SK-N-SH (cell line): Measurements from ENCODE around the gene LMO3. TPM values are rescaled to one million over a fixed set of nuclear protein-coding genes. Genes with fewer than 3 reads are reported as not detected.

ENCODE experiments used
- CTCF ChIA-PET: fragments of 300-600, 350-600 bp; formaldehyde crosslinking; extraction: SDS; loops from one replicate; lab custom pipeline; 2021; lab: Yijun Ruan, JAX
- POLR2A ChIA-PET: fragments of 350-600 bp; sonication (Branson Sonifier 250); formaldehyde crosslinking; extraction: SDS; loops from one replicate; lab custom pipeline; 2020; ENCODE audit warnings: antibody characterized with exemption, inconsistent platforms; lab: Yijun Ruan, JAX
- DNase-seq: peaks from one replicate; pipeline ENCODE4 v3.0.0; 2012
- H2AFZ ChIP-seq: fragments of 200-600 bp; sonication (generic); 2 replicates; pipeline ENCODE4 v1.8.1; 2016; ENCODE audit warnings: antibody characterized with exemption, mild to moderate bottlenecking, low read depth
- H3F3A ChIP-seq: fragments of 200-600 bp; sonication (generic); replicated peaks from 2 replicates; pipeline ENCODE3; 2016; ENCODE audit warnings: antibody characterized with exemption, mild to moderate bottlenecking; ENCODE audit not compliant: insufficient read depth
- H3K27ac ChIP-seq, 2 experiments: fragments of 200-500 bp in 1 of 2; fragments of 200-600 bp in 1 of 2; sonication (Bioruptor generic) in 1 of 2; sonication (generic), shearing (Covaris generic) in 1 of 2; 2 replicates each; pipeline versions ENCODE4 v1.5.1 to v1.6.1; 2014 to 2016; ENCODE audit warnings: low read depth in 2 of 2, inconsistent platforms in 1 of 2, low read length in 1 of 2, mild to moderate bottlenecking in 1 of 2, mixed read lengths in 1 of 2
- H3K27me3 ChIP-seq: fragments of 200-600 bp; sonication (generic), shearing (Covaris generic); 2 replicates; pipeline ENCODE4 v1.6.1; 2016; ENCODE audit warnings: mixed run types; ENCODE audit not compliant: insufficient read depth
- H3K36me3 ChIP-seq, 2 experiments: fragments of 200-500 bp in 1 of 2; fragments of 200-600 bp in 1 of 2; sonication (Bioruptor generic) in 1 of 2; sonication (generic) in 1 of 2; replicated peaks in 1 of 2; 2 replicates each; pipeline versions ENCODE3 to v1.5.1; 2014 to 2016; ENCODE audit warnings: low read length in 1 of 2, mild to moderate bottlenecking in 1 of 2; ENCODE audit not compliant: insufficient read depth in 2 of 2, control insufficient read depth in 1 of 2
- H3K4me1 ChIP-seq, 2 experiments: fragments of 200-500 bp in 1 of 2; fragments of 200-600 bp in 1 of 2; sonication (Bioruptor generic) in 1 of 2; sonication (generic), shearing (Covaris generic) in 1 of 2; 2 replicates each; pipeline versions ENCODE4 v1.5.1 to v1.6.1; 2014 to 2016; ENCODE audit warnings: low read depth in 1 of 2, low read length in 1 of 2, mixed run types in 1 of 2; ENCODE audit not compliant: insufficient read depth in 2 of 2, control insufficient read depth in 1 of 2
- H3K4me2 ChIP-seq: fragments of 200-600 bp; sonication (generic), shearing (Covaris generic); 2 replicates; pipeline ENCODE4 v1.6.1; 2017; ENCODE audit warnings: mixed run types
- H3K4me3 ChIP-seq, 2 experiments: fragments of 200-500 bp in 1 of 2; fragments of 200-600 bp in 1 of 2; sonication (Bioruptor generic) in 1 of 2; sonication (generic), shearing (Covaris generic) in 1 of 2; 2 replicates each; pipeline versions ENCODE4 v1.5.1 to v1.8.1; 2014 to 2016; ENCODE audit warnings: low read depth in 2 of 2, inconsistent platforms in 1 of 2, low read length in 1 of 2, mild to moderate bottlenecking in 1 of 2, mixed read lengths in 1 of 2, moderate library complexity in 1 of 2
- H3K79me2 ChIP-seq: fragments of 200-600 bp; sonication (generic); 2 replicates; pipeline ENCODE4 v1.8.1; 2017; ENCODE audit warnings: mild to moderate bottlenecking; ENCODE audit not compliant: insufficient read depth
- H3K9ac ChIP-seq: fragments of 200-600 bp; sonication (generic); 2 replicates; pipeline ENCODE4 v1.6.1; 2017; ENCODE audit warnings: mixed run types
- H3K9me2 ChIP-seq: fragments of 200-600 bp; sonication (generic); 2 replicates; pipeline ENCODE4 v1.6.1; 2017; ENCODE audit warnings: mixed run types
- H3K9me3 ChIP-seq: fragments of 200-600 bp; sonication (generic); 2 replicates; pipeline ENCODE4 v1.6.1; 2017; ENCODE audit warnings: mixed run types, mild to moderate bottlenecking, moderate library complexity
- H4K20me1 ChIP-seq: fragments of 200-600 bp; sonication (generic); 2 replicates; pipeline ENCODE4 v1.6.1; 2017; ENCODE audit warnings: mild to moderate bottlenecking, mixed run types; ENCODE audit not compliant: insufficient read depth
- CTCF ChIP-seq: fragments of 200-600 bp; sonication (generic); IDR thresholded peaks from 2 replicates; pipeline ENCODE4 v1.6.1; 2017; ENCODE audit warnings: antibody characterized with exemption, mild to moderate bottlenecking, moderate library complexity
- EP300 ChIP-seq, 2 experiments: IDR thresholded peaks; 2 replicates each; pipeline versions ENCODE4 v1.4.0 to v1.6.1; 2012; ENCODE audit warnings: borderline replicate concordance in 1 of 2, low read depth in 1 of 2, low read length in 1 of 2
- EZH2phosphoT487 ChIP-seq: fragments of 200-600 bp; sonication (generic); IDR thresholded peaks from 2 replicates; pipeline ENCODE4 v1.6.1; 2017; ENCODE audit warnings: low read depth, mixed run types, mild to moderate bottlenecking, antibody characterized with exemption, moderate library complexity, borderline replicate concordance
- FOSL2 ChIP-seq: IDR thresholded peaks from 2 replicates; pipeline ENCODE4 v1.4.0; 2012; ENCODE audit warnings: low read depth, mild to moderate bottlenecking, moderate library complexity, borderline replicate concordance
- FOXJ3 ChIP-seq: sonication (generic); formaldehyde crosslinking; IDR thresholded peaks from 2 replicates; pipeline ENCODE4 v1.5.1; 2020; ENCODE audit warnings: mild to moderate bottlenecking, missing genetic modification reagents
- FOXM1 ChIP-seq: IDR thresholded peaks from 2 replicates; pipeline ENCODE4 v1.4.0; 2012; ENCODE audit warnings: low read depth, mild to moderate bottlenecking
- GATA2 ChIP-seq: sonication (generic); formaldehyde crosslinking; IDR thresholded peaks from 2 replicates; pipeline ENCODE4 v1.5.0; 2020; ENCODE audit warnings: mild to moderate bottlenecking, missing genetic modification reagents
- IRF3 ChIP-seq: fragments of 150-350 bp; IDR thresholded peaks from 2 replicates; pipeline ENCODE4 v1.6.1; 2016; ENCODE audit warnings: mild to moderate bottlenecking, low read depth, low read length
- JUND ChIP-seq: IDR thresholded peaks from 2 replicates; pipeline ENCODE4 v1.4.0; 2012
- MEF2A ChIP-seq: IDR thresholded peaks from 2 replicates; pipeline ENCODE4 v1.4.0; 2012; ENCODE audit warnings: low read depth, borderline replicate concordance
- MXI1 ChIP-seq: IDR thresholded peaks from 2 replicates; pipeline ENCODE4 v1.6.1; 2012; ENCODE audit warnings: mild to moderate bottlenecking, low read depth, low read length, improper control_type of control experiment
- NFIC ChIP-seq: IDR thresholded peaks from 2 replicates; pipeline ENCODE4 v1.4.0; 2012; ENCODE audit warnings: borderline replicate concordance
- NRF1 ChIP-seq: IDR thresholded peaks from 2 replicates; pipeline ENCODE4 v1.6.1; 2012; ENCODE audit warnings: low read depth, mild to moderate bottlenecking, low read length
- POLR2AphosphoS5 ChIP-seq: IDR thresholded peaks from 2 replicates; pipeline ENCODE4 v1.6.1; 2012; ENCODE audit warnings: low read depth, low read length
- RFX5 ChIP-seq: IDR thresholded peaks from 2 replicates; pipeline ENCODE4 v1.6.1; 2012; ENCODE audit warnings: mild to moderate bottlenecking, improper control_type of control experiment, low read length
- RXRA ChIP-seq: IDR thresholded peaks from 2 replicates; pipeline ENCODE4 v1.4.0; 2012; ENCODE audit warnings: low read depth, mild to moderate bottlenecking, borderline replicate concordance
- USF2 ChIP-seq: fragments of 150-350 bp; IDR thresholded peaks from 2 replicates; pipeline ENCODE4 v1.6.1; 2017; ENCODE audit warnings: antibody characterized with exemption, low read length, low read depth, borderline replicate concordance
- YY1 ChIP-seq: IDR thresholded peaks from 2 replicates; pipeline ENCODE4 v1.4.0; 2012; ENCODE audit warnings: low read depth, mild to moderate bottlenecking
- ZBTB33 ChIP-seq: IDR thresholded peaks from 2 replicates; pipeline ENCODE4 v1.4.0; 2012; ENCODE audit warnings: low read depth, borderline replicate concordance
- WGBS: methylation state at CpG from one replicate; pipeline ENCODE4 v1.1.6; 2017; ENCODE audit warnings: low lambda C conversion rate; 5-methylcytosine and 5-hydroxymethylcytosine counted together
- polyA plus RNA-seq, 3 experiments: library from polyadenylated mRNA; depleted of rRNA; stranded (reverse); fragments of >200 nt; gene quantifications; 2 replicates each; pipeline ENCODE4 v1.2.3, GENCODE V29; 2012

LMO3 gene
- polyA plus RNA-seq, 1 of the 3 experiments (the other 2 are of a cell fraction) = not detected

GRCh38 chr12:16504200-16504599 lies 101.8 kb downstream of the LMO3 start:
- 17% methylated on average over 1 of the region's 1 CpG for WGBS
- Histone ChIP-seq H4K20me1 (no peaks in the 10 kb centered on the region), H3K9me3 (no peaks in the 10 kb centered on the region), H3K9ac (no peak overlapping the region), H3K4me2 (no peak overlapping the region), H3K27me3 (no peaks in the 10 kb centered on the region), H3K36me3 (no peaks in the 10 kb centered on the region), H2AFZ (no peak overlapping the region), H3K9me2 (no peaks in the 10 kb centered on the region), H3K79me2 (no peaks in the 10 kb centered on the region), H3K4me3 (no peak overlapping the region), H3K27ac (no peak overlapping the region), H3K4me1 (no peaks in the 10 kb centered on the region), H3F3A (no peaks in the 10 kb centered on the region)
- POLR2A ChIA-PET = no interaction called here
- TF ChIP-seq FOXJ3 (no peak), GATA2 (CRISPR knock-in tag) (no peak), JUND (no peak), RXRA (no peak), FOXM1 (no peak), NRF1 (no peak), YY1 (no peak), NFIC (no peak), CTCF (no peak), IRF3 (no peak), RFX5 (no peak), POLR2AphosphoS5 (no peak), FOSL2 (no peak), EP300 (IDR thresholded peaks at IDR 0.05; ENCODE audit: borderline replicate concordance in 1 of 2, low read depth in 1 of 2, low read length in 1 of 2) (no peak), MXI1 (no peak), ZBTB33 (no peak), MEF2A (no peak), USF2 (no peak), EZH2phosphoT487 (no peak)
- CTCF ChIA-PET = no interaction called here
- DNase-seq = no peak
